GM21447 (cell line): ENCODE measurements around the gene SPAG8.

Experiments used
- ATAC-seq: cut with Tn5 transposase; IDR thresholded peaks from one replicate; pipeline ENCODE4 v1.9.1; 2021; ENCODE audit not compliant: unreplicated experiment

Gene SPAG8

DNA sequence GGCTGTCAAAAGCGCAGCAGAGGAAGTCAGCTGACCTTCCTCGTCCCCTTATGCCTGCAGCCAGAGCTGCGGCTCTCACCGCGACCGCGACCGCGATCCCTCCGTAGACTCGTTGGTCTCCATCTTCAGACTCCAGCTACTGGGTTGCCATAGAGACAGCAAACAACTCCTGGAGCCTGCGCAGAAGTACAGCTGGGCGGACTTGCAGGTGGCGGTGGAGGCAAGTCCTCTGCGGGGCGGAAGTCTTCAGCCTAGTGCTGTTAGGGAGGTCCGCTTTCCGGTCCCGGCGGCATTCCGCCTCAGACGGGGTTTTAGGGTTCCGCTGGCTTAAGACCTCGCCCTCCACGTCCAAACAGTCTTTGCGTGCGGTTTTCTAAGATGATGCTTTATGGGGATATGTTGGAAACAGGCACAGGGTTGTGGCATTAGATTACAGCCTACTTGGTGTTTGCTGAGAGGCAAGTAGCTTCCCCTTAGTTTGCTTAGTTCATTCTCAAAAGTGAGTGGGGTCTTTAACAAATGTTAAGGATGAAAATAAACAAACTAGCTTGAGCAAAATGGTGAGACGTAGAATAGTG lies at the start of gene SPAG8:
Gene SPAG8, minus strand, starts transcription at position 238 of the 578 bp plus-strand sequence. Its CDS starts 115 bp downstream, at position 123.
- peak; percentile 57 for ATAC-seq

DNA sequence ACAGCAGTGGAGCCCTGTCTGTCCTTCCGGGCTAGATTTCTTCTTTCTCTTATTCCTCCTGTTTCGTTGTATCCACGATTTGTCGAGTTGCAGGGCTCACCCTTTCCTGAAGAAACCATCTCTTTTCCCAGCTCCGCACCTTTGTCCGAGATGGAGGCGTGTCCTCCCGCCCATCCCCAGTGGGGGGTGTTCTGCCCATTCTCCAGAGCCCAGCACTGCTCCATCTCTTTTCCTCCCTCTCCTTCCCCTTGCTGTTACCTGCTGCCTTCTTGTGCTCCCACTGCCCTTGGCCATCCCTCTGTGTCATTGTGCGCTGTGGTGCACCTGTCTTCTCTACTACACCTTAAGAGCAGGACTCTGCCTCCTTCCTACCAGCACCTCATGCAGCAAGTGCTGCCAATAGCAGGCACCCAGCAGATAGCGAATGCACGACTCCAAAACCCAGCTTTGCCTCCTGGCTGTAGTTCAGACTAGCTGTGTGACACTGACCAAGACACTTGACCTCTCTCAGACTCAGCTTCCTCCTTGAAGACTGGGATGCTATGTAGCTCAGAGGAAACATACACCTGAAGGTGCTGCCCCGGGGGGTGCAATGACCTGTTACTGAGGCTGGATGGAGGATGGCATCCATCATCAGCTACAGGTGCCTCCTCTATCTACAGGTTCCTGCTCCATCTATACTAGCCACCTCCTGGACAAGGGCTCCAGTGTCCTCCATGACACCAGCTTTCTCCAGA lies 49.3 kb upstream of the SPAG8 start:
- ATAC-seq = no peak

DNA sequence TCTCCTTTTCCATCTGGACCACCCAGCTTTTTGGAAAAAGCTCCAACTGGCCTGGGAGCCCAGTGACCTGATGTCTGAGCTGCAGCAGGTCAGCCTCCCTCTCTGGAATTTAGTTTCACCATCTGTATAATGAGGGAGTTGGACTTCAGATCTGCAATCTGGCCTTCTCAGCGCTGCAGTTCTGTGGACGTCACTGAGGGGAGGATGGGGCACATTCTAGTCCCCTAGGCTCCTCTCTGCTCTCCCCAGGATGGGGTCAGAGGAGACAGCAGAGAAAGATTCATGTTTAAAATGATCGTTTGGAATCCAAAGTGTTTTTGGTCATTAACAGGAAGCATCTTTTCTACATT lies 47.9 kb upstream of the SPAG8 start:
- ATAC-seq = no peak

DNA sequence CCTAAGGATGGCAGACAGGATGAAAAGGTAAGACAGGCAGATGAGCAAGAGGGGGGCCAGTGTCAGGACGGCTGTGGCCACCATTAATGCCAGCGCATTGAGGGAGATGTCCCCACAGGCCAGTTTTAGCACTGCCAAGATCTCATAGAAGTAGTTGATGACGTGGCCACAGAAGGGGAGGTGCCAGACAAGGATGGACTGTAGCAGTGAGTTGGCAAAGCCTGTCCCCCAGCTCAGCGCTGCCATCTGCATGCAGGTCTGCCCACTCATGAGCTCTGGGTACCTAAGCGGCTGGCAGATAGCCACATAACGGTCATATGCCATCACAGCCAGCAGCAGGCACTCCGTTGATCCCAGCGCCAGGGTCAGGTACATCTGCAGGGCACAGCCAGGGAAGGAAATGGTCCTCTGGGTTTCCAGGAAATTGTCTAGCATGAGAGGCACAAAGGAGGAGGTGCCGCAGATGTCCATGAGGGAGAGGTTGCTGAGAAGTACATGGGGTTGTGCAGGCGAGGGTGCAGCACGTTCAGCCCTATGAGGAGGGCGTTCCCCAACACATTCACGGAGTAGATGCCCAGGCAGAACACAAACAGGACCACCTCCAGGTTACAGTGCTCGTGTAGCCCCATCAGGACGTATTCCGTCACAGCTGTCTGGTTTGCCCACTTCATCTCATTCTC lies 47.4 kb upstream of the SPAG8 start:
- ATAC-seq = no peak

GRCh38 chr9:35858458-35858857 lies 46.4 kb upstream of the SPAG8 start:
- ATAC-seq = no peak

DNA sequence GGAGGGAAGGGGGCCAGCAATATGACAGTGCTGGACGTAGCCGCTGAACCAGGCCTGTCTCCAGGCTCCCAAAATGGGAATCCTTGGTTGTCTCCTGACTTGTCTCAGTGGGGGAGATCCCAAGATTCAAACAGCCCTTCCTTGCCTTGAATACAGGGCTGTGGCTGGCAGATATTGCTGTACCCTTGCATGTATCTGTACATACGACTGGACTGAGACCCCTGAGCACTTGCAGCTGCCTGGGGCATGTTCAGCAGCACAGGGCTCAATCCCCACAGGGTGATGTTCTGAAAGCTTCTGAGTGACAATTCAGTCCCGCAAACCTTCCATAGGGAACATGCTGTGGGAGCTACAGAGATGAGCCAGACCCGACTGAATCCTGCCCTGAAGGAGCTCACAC lies 44.8 kb upstream of the SPAG8 start:
- no peak for ATAC-seq

- ATAC-seq = no peak
Observed at GRCh38 chr9:35856206-35856605, 44.1 kb upstream of the SPAG8 start.

DNA sequence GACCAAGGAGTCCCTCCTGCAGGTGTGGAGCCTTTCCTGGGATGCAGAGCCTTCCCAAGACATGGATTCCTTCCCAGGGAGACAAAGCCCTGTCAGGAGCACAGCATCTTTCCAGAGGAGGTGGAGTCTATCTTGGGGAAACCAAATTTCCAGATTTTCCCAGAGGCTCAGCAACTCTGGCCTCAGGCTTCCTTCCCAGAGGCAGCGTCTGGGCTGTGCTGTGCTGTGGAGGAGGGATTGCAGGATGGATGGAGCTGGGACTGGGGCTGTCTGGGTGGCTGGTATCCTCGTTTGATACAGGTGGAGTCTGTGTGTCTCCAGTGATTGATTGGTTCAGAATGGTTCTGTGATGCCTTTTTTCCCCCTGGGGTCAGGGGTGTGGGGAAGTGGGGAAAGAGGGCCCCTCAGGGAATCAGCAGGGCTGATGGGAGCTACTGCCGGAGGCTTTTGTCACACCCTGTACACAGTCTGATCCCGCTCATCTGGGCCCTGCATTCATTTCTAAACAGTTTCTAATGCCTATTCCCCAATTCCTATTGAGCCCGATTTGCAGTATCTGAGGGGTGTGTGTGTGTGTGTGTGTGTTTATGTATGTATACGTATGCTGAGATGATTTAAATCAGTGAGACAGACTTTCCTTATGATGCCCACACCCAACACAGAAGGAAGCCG lies 42.2 kb upstream of the SPAG8 start:
- no peak for ATAC-seq

DNA sequence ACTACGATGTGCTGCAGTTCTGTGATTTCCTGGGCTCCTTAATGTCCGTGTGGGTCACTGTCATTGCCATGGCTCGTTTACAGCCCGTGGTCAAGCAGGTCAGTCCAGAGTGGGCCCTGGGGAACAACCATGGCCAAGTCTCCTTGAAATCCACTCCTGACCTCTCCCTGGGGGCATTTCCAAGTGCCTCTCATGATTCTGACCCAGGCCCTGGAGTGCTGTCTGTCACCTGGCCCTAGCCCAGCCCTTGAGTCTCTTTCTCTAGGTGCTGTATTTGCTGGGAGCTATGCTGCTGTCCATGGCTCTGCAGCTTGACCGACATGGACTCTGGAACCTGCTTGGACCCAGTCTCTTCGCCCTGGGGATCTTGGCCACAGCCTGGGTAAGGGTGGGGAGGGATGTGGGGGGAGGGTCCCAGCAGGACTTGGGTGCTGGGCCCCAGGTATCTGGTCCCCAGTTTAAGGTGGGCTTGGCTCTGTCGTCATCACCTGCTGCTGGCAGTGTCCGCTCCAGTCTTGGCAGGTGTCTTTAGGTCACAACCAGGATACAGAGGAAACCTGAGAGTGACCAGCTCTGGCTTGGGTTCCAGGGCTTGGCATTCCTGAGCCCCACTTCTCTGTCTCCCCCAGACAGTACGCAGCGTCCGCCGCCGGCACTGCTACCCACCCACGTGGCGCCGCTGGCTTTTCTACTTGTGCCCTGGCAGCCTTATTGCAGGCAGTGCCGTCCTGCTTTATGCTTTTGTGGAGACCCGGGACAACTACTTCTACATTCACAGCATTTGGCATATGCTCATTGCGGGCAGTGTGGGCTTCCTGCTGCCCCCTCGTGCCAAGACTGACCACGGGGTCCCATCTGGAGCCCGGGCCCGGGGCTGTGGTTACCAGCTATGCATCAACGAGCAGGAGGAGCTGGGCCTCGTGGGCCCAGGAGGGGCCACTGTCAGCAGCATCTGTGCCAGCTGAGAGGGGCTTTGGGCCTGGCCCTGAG lies 41.1 kb upstream of the SPAG8 start:
- no peak for ATAC-seq

GRCh38 chr9:35852267-35852815 lies 40.3 kb upstream of the SPAG8 start:
- no peak for ATAC-seq

DNA sequence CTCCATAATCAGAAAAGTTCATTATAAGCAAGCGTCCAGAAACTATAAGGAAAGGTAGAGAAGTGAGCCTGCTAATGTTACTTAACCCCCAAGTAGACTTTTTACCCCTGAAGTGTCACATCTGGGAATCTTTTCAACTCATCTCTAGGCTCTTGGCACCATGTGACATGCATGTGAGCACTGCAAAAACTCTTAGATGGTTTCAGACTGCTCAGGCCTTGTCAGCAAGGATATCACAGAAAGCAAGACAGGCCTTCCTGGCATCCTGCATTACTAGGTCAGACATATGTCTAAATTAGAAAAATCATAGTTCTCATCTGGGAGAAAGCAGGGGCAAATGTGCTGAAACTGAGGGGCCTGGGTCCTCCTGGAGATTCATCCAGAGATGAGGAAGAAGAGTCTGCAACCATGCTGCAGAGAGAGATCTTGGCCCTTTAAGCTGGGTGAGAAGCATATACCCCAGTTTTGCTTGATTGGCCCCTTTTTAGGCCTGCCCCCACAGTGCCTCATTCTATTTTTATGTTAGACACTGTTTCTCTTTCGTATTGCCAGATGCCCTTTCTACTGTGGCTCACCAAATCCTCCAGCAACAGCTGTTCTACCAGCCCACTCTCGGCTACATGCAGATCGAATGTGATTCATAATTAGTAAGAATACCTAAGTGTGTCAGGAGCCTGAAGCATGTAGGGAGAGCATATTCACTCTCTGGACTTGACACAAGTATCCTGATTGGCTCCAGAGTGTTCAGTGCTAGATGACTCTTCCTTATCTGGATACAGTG lies 35.9 kb upstream of the SPAG8 start:
- ATAC-seq = peak; percentile 91

- no peak for ATAC-seq
Observed at GRCh38 chr9:35845824-35846771, 34.0 kb upstream of the SPAG8 start.

DNA sequence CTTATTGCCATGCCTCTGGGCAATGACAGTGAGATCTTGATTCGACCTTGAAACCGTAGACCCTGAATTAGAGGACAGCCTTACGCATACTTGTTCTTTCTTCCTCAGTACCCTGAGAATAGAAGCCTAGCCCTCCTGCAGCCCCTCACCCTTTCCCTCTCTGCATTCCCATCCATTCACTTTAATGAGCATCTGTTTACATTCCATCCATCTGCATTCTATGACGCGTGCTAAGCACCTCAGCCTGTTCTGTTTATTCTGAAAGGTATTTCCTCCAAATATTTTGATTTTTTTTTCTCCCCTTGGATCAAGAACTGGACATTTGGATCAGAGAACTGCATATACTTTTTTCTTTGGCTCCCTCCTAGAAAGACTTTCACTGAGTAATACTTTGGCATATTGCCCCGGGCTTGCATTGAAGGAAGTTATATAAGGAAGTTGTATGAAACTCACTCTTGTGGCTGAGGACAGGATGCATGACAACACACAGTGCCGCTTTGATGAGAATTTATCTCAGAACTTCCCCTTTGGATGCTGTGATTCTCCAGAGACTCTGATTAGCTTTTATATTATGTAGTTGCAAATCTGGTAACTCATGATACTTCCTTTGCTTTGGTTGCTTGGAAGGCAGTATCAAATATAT lies 32.7 kb upstream of the SPAG8 start:
- no peak for ATAC-seq

DNA sequence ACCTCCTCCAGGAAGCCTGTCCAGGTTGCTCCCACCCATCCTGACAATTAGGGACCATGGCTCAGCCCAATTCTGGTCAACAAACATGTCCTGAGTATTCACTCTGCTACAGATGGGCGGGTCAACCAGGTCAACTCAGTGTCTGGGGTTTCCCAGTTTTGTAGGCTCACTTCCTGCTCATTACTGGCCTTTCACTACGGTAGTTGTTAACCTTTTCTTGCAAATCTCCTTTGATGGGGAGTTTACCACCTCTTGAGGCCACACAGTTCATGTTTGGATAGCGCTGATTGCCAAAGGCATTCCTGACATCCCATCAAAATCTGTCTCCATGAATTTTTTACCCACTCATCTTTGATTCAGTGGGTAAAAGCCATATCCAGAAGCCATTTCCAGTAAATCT lies 30.7 kb upstream of the SPAG8 start:
- ATAC-seq = peak; percentile 78

GRCh38 chr9:35842020-35842745 lies 30.1 kb upstream of the SPAG8 start:
- ATAC-seq = no peak

GRCh38 chr9:35841645-35841900 lies 29.5 kb upstream of the SPAG8 start:
- ATAC-seq = no peak

DNA sequence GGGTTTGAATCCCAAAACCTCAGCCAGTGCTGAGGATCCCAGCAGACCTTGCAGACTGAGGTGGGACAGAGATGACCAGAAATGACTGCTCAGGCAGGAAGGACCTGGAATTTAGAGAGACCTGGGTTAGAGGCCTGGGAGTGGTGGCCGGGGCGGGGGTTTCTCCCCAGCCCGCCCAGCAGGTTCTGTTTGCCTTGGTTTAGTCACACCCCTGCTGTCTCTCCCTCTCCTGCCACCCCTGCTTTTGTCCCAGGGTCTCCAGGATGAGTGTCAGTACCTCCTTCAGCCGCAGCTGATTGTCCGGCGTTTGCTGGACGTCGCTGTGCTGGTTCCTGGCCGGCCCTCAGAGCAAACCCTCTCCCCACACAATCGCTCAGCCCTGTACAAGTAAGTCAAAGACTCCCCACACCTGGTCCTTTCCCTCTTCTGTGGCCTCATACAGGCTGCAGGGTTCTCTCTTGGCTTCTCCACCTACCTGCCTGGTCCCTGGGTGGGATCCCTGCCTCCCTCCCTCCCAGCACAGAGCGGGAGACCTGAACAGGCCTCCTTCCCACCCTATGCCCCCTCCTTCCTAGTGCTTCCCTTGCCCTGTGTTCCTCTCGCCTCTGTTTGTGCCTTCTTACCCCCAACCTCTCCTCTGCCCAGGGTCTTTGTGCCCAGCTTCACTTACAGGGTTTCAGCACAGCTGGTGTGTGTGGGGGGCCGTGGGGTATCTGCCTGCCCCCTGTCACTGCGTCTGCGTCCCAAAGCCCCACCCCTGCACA lies 29.0 kb upstream of the SPAG8 start:
- no peak for ATAC-seq
